Effector memory CD4-positive, alpha-beta T cell (primary cell): ENCODE measurements around the gene TRMT11.
"Not testable (repeated sequence)": the region's sequence is repeated elsewhere in the genome, so short reads cannot be mapped to it uniquely, and the experiment has no call there.

Experiments
- DNase-seq, 3 donors: peaks; one replicate each; pipeline ENCODE4 v3.0.0-alpha.2; 2020
- H3K27ac ChIP-seq: 2 replicates; pipeline ENCODE4 v1.7.0; 2013; ENCODE audit warnings: mild to moderate bottlenecking, low read length, moderate library complexity; ENCODE audit not compliant: insufficient read depth, poor library complexity, severe bottlenecking
- H3K27me3 ChIP-seq: replicated peaks from 2 replicates; pipeline ENCODE4 v1.7.0; 2013; ENCODE audit warnings: mild to moderate bottlenecking, low read length; ENCODE audit not compliant: insufficient read depth, control insufficient read depth, poor library complexity, severe bottlenecking
- H3K36me3 ChIP-seq: 2 replicates; pipeline ENCODE4 v1.7.0; 2013; ENCODE audit warnings: mild to moderate bottlenecking, low read length, moderate library complexity; ENCODE audit not compliant: control insufficient read depth, insufficient read depth
- H3K4me1 ChIP-seq: 2 replicates; pipeline ENCODE4 v1.7.0; 2013; ENCODE audit warnings: low read length, mild to moderate bottlenecking; ENCODE audit not compliant: control insufficient read depth, insufficient read depth, poor library complexity, severe bottlenecking
- H3K4me3 ChIP-seq: 2 replicates; pipeline ENCODE4 v1.7.0; 2013; ENCODE audit warnings: low read length, low read depth, mild to moderate bottlenecking; ENCODE audit not compliant: insufficient read depth, poor library complexity, severe bottlenecking
- H3K9me3 ChIP-seq: 2 replicates; pipeline ENCODE4 v1.7.0; 2013; ENCODE audit warnings: mild to moderate bottlenecking, low read length, moderate library complexity; ENCODE audit not compliant: control insufficient read depth

The TRMT11 gene

DNA sequence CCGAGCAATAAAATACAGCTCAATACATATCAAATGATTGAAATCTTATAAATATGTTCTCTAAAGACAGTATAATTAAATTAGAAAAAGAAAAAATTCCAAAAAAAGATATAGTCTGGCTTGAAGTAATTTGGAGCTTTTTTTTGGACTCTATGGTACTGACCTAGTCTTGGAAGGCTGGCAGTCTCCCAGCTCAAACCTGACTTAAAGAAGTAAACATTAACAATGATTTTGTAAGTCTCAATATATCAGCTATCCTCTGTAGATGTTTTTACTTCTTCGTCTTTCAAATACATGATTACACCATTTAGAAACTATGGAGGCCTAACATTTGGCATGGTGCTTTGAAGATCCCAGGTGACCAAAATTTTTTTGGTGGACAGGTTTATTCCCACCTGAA lies 15.6 kb upstream of the TRMT11 start:
- H3K4me1 ChIP-seq: no peaks in the 10 kb centered on the region
- H3K9me3 ChIP-seq: no peaks in the 10 kb centered on the region
- no peak for DNase-seq
- no peak overlapping the region for H3K4me3 ChIP-seq
- H3K27ac ChIP-seq: no peak overlapping the region
- no peaks in the 10 kb centered on the region for H3K27me3 ChIP-seq
- peaks cover 10% of the 10 kb centered on the region for H3K36me3 ChIP-seq

DNA sequence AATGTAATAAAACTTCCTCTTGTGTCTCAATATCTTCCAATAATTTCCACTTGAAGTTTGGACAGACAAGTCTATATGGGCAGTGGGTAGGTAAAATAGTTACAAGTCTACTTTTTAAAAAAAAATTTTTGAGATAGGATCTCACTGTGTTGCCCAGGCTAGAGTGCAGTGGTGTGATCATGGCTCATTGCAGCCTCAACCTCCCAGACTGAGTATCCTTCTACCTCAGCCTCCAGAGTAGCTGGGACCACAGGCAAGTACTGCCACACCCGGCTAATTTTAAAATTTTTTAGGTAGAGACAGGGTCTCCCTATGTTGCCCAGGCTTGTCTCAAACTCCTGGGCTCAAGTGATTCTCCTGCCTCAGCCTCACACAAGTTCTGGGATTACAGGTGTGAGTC lies 13.9 kb upstream of the TRMT11 start:
- H3K36me3 ChIP-seq, DNase-seq, H3K9me3 ChIP-seq, H3K27ac ChIP-seq, H3K4me3 ChIP-seq, H3K4me1 ChIP-seq, H3K27me3 ChIP-seq: not testable (repeated sequence)

DNA sequence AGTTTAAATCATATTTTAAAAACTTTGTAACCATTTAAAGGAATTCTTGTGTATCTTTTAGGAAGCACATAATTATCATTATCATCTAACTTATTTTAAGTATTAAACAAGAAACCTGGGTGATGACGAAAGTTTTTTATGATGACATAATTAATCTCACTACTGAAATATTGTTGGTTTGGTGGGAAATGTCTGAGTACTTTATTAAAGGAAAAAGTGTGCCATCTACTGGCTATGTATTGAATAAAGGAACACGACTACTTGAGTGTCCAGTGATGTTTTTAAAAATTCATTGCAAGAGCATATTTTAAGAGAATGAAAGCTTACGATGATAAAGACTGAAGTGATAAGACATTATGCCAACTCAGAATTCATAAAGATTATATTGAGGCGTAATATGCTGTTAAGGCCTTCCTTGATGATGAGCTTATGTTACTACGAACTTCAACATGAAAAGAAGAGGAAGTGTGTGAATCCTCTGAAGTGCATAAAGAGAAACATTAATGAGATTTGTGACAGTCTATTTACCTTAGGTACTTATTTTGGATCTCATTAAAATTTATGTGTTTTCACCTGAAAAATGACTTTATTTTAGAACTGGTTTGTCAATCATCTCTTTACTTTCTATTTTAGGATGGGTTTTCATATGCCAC lies 12.0 kb upstream of the TRMT11 start:
- no peaks in the 10 kb centered on the region for H3K9me3 ChIP-seq
- no peaks in the 10 kb centered on the region for H3K27me3 ChIP-seq
- no peak overlapping the region for H3K27ac ChIP-seq
- H3K4me3 ChIP-seq: no peak overlapping the region
- H3K36me3 ChIP-seq: peaks cover 10% of the 10 kb centered on the region
- no peaks in the 10 kb centered on the region for H3K4me1 ChIP-seq
- DNase-seq: no peak

DNA sequence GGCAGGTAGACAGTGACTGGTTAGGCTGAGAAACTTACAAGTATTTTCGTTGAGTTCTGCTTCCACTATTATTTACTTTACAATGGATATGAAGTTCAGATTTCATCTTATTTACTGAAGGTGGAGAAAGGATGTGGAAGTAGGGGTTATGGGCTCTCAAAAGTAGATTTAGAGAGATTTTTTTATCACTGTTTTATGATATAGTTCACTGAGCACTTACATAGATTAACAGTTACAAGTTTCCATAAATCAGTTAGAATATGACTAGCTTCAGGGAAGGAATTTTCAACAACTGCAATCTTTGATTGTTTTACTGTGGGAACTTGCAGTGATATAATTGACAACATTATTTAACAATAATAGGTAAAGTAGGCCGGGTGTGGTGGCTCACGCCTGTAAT lies 7.2 kb upstream of the TRMT11 start:
- H3K27me3 ChIP-seq: no peaks in the 10 kb centered on the region
- H3K9me3 ChIP-seq: no peaks in the 10 kb centered on the region
- H3K4me1 ChIP-seq: no peaks in the 10 kb centered on the region
- no peak overlapping the region for H3K4me3 ChIP-seq
- no peak for DNase-seq
- H3K27ac ChIP-seq: no peak overlapping the region
- peaks cover 4% of the 10 kb centered on the region for H3K36me3 ChIP-seq

DNA sequence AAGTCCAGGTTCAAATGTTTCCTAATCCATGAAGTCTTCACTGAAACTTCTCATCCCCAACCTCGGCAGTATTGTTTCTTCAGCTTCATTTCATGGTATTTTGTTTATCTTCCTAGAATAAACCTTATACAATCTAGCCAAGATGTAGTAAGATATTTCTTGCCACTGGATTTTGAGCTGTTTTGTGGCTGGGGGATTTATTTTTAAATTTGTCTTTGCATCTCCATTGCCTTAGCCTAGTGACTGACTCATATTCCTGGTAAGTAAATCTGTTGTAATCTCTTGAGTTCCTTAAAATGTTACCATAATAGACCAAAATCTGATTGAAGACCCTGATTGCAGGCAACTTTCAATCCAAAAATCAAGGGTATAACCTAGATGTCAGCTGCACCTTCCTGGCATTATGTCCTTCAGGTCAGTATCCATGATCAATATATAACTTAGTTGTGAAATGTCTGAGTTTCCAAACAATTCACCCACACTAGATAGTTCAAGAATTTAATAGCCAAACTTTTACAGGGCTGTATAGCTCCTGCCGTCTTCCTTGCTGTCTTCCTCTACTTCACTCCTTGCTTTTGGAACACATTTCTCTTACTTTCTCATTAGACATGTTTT lies 4.7 kb upstream of the TRMT11 start:
- Histone ChIP-seq H3K9me3 (no peaks in the 10 kb centered on the region), H3K27ac (no peak overlapping the region), H3K4me3 (no peak overlapping the region)

DNA sequence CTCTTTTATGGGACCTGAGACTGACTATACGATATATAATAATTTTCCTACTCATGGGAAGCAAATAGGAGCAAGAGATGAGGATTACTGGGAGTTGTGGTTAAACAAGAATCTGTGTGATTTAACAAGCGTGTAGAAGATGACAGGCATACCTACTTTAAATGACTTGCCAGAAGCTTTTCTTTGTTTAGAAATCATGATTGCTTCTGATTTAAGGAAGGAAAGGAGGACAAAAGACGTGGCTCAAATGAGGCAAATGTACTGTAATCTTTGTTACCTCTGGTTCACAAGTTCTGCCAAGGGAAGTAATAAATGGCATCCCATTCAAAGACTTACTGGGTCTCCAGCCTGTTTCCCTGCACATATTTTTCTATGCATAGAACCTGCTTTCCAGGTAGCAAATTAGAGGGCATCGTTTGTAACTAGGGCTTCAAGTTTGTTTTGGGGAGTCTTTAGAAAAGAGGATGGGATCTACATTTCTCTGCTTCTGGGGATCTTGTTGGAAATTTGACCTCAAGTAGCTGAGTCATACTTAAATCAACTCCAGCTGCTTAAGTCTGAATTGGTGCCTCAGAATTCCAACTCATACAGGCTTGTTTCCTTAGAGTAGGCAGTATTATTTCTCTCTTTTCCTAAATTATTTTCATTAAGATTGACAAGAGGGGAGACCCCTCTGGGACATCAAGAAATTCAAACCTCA lies 2.9 kb upstream of the TRMT11 start:
- Histone ChIP-seq H3K4me1 (no peaks in the 10 kb centered on the region), H3K4me3 (no peak overlapping the region), H3K36me3 (no peaks in the 10 kb centered on the region), H3K27me3 (no peaks in the 10 kb centered on the region), H3K27ac (no peak overlapping the region), H3K9me3 (no peaks in the 10 kb centered on the region)
- no peak for DNase-seq

More for the DNA sequence above, 4.7 kb upstream of the TRMT11 start:
- Histone ChIP-seq H3K36me3 (no peaks in the 10 kb centered on the region), H3K27me3 (no peaks in the 10 kb centered on the region), H3K4me1 (no peaks in the 10 kb centered on the region)
- DNase-seq: no peak

DNA sequence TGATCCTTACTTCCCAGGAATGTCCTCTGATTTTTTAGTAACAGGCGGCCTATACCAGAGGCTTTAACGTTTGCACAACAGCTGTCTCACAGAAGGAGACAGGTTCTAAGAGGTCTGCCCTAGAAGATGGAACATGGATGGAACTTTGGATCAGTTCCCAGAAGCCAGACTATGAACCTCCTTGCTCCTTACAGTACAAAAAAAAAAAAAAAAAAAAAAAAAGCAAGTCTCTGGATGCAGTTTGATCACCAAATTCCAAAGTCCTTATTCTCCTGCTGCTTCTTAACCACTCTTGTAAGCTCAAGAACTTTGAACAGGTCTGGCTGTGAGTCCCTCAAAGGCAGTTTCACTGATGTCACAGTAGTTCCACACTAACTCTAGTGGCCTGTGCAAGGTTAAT lies 2.0 kb upstream of the TRMT11 start:
- Histone ChIP-seq H3K27ac (no peak overlapping the region), H3K4me1 (no peaks in the 10 kb centered on the region), H3K36me3 (no peaks in the 10 kb centered on the region), H3K9me3 (no peaks in the 10 kb centered on the region), H3K27me3 (no peaks in the 10 kb centered on the region), H3K4me3 (no peak overlapping the region)
- no peak for DNase-seq

DNA sequence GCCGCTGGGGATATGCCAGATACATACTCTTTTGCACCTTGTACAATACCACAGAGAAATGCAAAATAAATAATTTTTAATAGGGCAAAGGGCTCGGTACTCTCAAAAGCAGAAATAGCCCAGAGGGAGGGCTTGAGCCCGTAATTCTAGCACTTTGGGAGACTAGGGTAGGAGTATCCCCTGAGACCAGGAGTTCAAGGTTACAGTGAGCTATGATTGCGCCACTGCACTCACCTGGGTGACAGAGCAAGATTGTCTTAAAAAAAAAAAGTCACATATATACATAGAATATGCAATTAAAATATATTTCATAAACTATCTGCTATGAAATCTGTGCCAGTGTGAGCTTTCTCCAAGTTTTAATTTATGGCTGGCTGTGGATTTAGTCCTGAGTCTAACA lies 818 bp upstream of the TRMT11 start:
- Histone ChIP-seq H3K27me3 (no peaks in the 10 kb centered on the region), H3K9me3 (no peaks in the 10 kb centered on the region), H3K4me1 (no peaks in the 10 kb centered on the region), H3K36me3 (no peaks in the 10 kb centered on the region), H3K27ac (no peak overlapping the region), H3K4me3 (peak overlapping the region; percentile 96)
- DNase-seq: no peak

DNA sequence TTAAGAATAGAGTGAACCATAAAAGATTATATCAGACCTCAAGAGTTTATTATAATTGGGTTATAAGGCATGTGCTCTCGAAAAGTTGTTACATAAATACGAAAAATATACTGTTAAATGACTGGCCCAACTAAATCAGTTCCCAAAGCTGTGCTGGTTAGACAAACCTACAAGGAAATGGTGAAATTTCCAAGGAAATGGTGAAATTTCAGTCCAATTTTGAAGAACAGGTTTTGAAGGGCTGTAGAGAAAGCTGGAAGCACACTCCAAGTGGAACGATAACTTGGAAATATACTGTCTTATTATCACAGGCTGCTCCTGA lies 400 bp upstream of the TRMT11 start:
- peak overlapping the region; percentile 96 for H3K4me3 ChIP-seq
- no peaks in the 10 kb centered on the region for H3K36me3 ChIP-seq
- H3K4me1 ChIP-seq: no peaks in the 10 kb centered on the region
- no peak for DNase-seq
- no peaks in the 10 kb centered on the region for H3K27me3 ChIP-seq
- H3K9me3 ChIP-seq: no peaks in the 10 kb centered on the region
- peak overlapping the region; percentile 82 for H3K27ac ChIP-seq

DNA sequence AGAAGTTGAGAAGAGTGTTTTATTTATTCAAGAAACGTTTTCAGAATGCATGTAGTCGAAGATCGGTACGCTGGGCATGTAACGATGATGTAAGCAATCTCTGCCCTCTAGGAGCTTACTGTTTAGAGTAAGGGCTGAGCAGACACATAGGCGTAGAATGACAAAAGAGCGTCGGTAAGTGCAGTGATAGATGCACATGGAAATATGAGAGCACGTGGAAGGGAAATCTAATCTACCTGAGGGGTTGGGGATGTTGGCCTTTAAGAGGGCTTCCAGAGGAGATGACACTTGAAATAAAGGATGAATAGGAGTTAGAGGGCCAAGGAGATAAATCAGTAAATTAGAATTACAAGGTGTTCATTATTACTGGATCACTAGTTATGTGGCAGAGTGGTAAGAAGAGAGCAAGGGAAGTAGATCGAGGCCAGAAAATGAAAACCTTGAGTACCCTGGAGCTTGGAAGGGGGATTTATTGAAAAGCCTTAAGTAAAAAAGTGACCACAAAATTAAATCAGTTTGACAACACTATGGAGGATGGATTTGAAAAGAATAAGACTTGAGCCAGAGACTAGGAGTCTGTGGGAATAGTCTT lies 782 bp downstream of the TRMT11 start:
- H3K9me3 ChIP-seq: no peaks in the 10 kb centered on the region
- no peak for DNase-seq
- no peaks in the 10 kb centered on the region for H3K4me1 ChIP-seq
- no peaks in the 10 kb centered on the region for H3K36me3 ChIP-seq
- peak overlapping the region; percentile 82 for H3K27ac ChIP-seq
- no peaks in the 10 kb centered on the region for H3K27me3 ChIP-seq
- H3K4me3 ChIP-seq: peak overlapping the region; percentile 96
